Activated CD8-positive, alpha-beta memory T cell treated with anti-CD3 and anti-CD28 coated beads, Interleukin-2, amount 10 ng/mL, durations not matched to agents 7 days and 5 days (primary cell): Measurements from ENCODE around the gene TMPRSS4. TPM values are rescaled to one million over a fixed set of nuclear protein-coding genes. Genes with fewer than 3 reads are reported as not detected.
"Not testable (repeated sequence)": the region's sequence is repeated elsewhere in the genome, so short reads cannot be mapped to it uniquely, and the experiment has no call there.

ENCODE experiments used
- ATAC-seq: fragments of 150-1000 bp; cut with Tn5 transposase; one replicate; pipeline ENCODE4 v1.10.0; 2021; ENCODE audit warnings: moderate library complexity
- CTCF ChIA-PET: fragments of 350-600 bp; sonication (Branson Sonifier 250); formaldehyde crosslinking; loops from one replicate; lab custom pipeline; 2021; ENCODE audit warnings: antibody characterized with exemption; lab: Charles Lee
- DNase-seq: peaks from one replicate; pipeline ENCODE4 v3.0.0-alpha.2; 2020
- H3K27ac Mint-ChIP-seq: one replicate; pipeline ENCODE4 v1.8.0; 2021; ENCODE audit warnings: mild to moderate bottlenecking, mixed read lengths
- H3K27me3 Mint-ChIP-seq: one replicate; pipeline ENCODE4 v1.8.0; 2021; ENCODE audit warnings: mixed read lengths
- H3K36me3 Mint-ChIP-seq: one replicate; pipeline ENCODE4 v1.8.0; 2021; ENCODE audit warnings: mild to moderate bottlenecking, mixed read lengths
- H3K4me1 Mint-ChIP-seq: one replicate; pipeline ENCODE4 v1.8.0; 2021; ENCODE audit warnings: mixed read lengths
- H3K4me3 Mint-ChIP-seq: one replicate; pipeline ENCODE4 v1.8.0; 2021; ENCODE audit warnings: mild to moderate bottlenecking, moderate library complexity, mixed read lengths
- H3K9me3 Mint-ChIP-seq: one replicate; pipeline ENCODE4 v1.8.0; 2022; ENCODE audit warnings: low read depth, mixed read lengths
- total RNA-seq, 2 experiments: library from RNA; stranded (reverse); gene quantifications; one replicate each; pipeline ENCODE4 v1.2.3, GENCODE V29; 2021

Gene TMPRSS4
- total RNA-seq, 2 experiments from 2014 or later: 0.12 to 0.76 TPM

DNA sequence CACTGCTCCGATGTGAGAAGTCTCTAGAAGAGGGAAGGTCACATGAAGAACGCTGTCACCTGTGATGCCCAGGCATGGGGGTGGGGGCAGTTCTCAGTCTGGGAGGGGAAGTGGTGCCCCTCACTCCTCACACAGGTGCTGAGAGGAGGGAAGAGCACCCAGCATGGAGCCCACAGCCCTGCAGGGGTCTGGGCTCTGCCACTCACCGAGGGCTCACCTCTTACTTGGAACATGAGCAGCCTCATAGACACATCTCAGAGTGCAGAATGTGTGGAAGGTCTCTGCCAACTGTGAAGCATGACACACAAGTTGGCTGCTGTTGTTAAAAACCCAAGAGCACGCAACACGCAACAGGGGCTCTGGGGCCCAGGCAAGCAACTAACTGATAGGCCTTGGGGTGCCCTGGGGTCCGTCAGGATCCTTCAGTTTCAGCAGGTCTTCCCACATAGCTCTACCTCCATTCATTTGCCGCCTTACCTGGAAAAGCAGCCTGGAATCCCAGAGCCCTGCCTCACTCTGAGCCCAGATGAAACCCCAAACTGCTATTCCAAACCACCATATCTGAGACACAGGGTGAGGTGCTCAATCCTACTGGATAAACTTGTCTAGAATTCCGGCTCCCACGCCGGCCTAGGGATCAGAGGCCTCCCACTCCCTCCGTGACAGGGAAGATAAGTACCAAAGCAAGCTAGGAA lies 17.5 kb upstream of the TMPRSS4 start:
- DNase-seq: no peak
- CTCF ChIA-PET: interaction anchor here (1.2 to 12.2 kb wide), 5 partner anchors 36 to 250 kb away, joined by 3 to 346 read pairs (median 6); partner anchors contain the start of gene IL10RA
- ATAC-seq: no peak
- Mint-ChIP-seq H3K4me1 (peaks cover 17% of the 10 kb centered on the region), H3K27me3 (peaks cover 12% of the 10 kb centered on the region), H3K4me3 (no peak overlapping the region), H3K36me3 (no peaks in the 10 kb centered on the region), H3K27ac (no peak overlapping the region), H3K9me3 (no peaks in the 10 kb centered on the region)

GRCh38 chr11:118060081-118060661 lies 16.7 kb upstream of the TMPRSS4 start:
- Mint-ChIP-seq H3K36me3 (no peaks in the 10 kb centered on the region), H3K27ac (no peak overlapping the region), H3K9me3 (no peaks in the 10 kb centered on the region), H3K4me3 (no peak overlapping the region), H3K4me1 (peaks cover 20% of the 10 kb centered on the region), H3K27me3 (peaks cover 12% of the 10 kb centered on the region)
- ATAC-seq: no peak
- no peak for DNase-seq
- CTCF ChIA-PET: interaction anchor here (3.0 to 12.2 kb wide), 2 partner anchors 64 to 113 kb away, joined by 13 to 346 read pairs; partner anchors contain the start of gene IL10RA

DNA sequence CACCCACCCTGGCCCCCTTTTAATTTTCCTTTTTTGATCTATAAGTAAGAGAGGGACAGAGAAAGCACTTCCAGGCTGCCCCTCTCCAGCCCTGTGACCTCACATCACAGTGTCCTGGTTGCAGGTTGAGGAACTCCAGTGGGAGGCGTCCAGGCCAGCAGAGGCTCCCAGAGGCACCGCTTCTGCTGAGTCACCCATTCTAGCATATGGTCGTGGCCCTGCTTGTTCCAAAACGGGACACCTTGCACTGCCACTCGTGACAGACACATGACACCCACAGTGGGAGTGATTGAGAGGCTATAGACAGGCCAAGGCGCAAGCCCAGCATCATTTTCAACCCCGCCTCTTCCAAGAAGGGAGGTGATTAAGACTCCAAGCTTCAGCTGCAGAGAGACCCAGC lies 16.0 kb upstream of the TMPRSS4 start:
- Mint-ChIP-seq H3K4me1 (peaks cover 23% of the 10 kb centered on the region), H3K9me3 (no peaks in the 10 kb centered on the region), H3K27ac (no peak overlapping the region), H3K36me3 (no peaks in the 10 kb centered on the region), H3K27me3 (peaks cover 12% of the 10 kb centered on the region), H3K4me3 (no peak overlapping the region)
- CTCF ChIA-PET: interaction anchor here (2.0 to 12.2 kb wide), 4 partner anchors 8 to 114 kb away, joined by 4 to 346 read pairs (median 10); partner anchors contain the start of gene IL10RA
- ATAC-seq (peak; percentile 36), DNase-seq (no peak)

- H3K36me3 Mint-ChIP-seq: no peaks in the 10 kb centered on the region
- no peaks in the 10 kb centered on the region for H3K9me3 Mint-ChIP-seq
- DNase-seq (no peak), ATAC-seq (no peak)
- no peak overlapping the region for H3K4me3 Mint-ChIP-seq
- peaks cover 11% of the 10 kb centered on the region for H3K27me3 Mint-ChIP-seq
- CTCF ChIA-PET: interaction anchor here (2.0 to 12.2 kb wide), 4 partner anchors 8 to 114 kb away, joined by 4 to 346 read pairs (median 10); partner anchors contain the start of gene IL10RA
- H3K27ac Mint-ChIP-seq: no peak overlapping the region
- H3K4me1 Mint-ChIP-seq: peaks cover 28% of the 10 kb centered on the region
These were observed 15.2 kb upstream of the TMPRSS4 start for GRCh38 chr11:118061586-118062125.

DNA sequence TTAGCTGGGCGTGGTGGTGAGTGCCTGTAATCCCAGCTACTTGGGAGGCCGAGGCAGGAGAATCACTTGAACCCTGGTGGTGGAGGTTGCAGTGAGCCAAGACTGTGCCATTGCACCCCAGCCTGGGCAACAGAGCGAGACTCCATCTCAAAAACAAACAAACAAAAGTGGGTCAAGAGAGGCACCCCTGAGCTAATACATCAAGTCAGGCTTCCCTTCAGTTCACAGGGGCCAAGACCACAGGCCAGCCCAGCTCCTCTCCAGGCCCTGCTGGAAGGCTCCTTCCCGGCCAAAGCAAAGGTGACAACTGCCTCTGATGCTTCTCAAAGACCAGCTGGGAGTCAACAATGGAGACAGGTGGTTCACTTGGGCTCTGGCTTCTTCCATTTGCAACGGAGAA lies 14.7 kb upstream of the TMPRSS4 start:
- CTCF ChIA-PET: interaction anchor here (2.0 to 12.2 kb wide), 4 partner anchors 9 to 115 kb away, joined by 4 to 346 read pairs (median 10); partner anchors contain the start of gene IL10RA
- not testable (repeated sequence) for H3K27me3 Mint-ChIP-seq, DNase-seq, ATAC-seq, H3K9me3 Mint-ChIP-seq, H3K36me3 Mint-ChIP-seq, H3K4me3 Mint-ChIP-seq, H3K27ac Mint-ChIP-seq
- peaks cover 23% of the 10 kb centered on the region for H3K4me1 Mint-ChIP-seq

DNA sequence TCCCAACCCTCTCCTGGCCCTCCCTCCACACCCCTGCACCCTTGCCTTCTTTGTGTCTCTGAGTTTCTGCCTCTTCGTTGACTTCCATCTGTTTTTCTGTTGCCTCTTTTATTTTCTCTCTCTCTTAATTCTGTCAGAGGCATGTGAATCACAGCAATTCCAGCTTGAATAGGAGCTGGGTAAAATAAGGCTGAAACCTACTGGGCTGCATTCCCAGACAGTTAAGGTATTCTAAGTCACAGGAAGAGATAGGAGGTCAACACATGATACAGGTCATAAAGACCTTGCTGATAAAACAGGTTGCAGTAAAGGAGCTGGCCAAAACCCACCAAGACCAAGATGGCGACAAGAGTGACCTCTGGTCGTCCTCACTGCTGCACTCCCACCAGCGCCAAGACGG lies 14.2 kb upstream of the TMPRSS4 start:
- CTCF ChIA-PET: interaction anchor here (2.0 to 3.0 kb wide), 3 partner anchors 9 to 115 kb away, joined by 4 to 13 read pairs (median 7); no protein-coding TSS in a partner anchor
- H3K4me3 Mint-ChIP-seq, H3K9me3 Mint-ChIP-seq, H3K36me3 Mint-ChIP-seq, DNase-seq, H3K27ac Mint-ChIP-seq, H3K27me3 Mint-ChIP-seq, ATAC-seq: not testable (repeated sequence)
- peaks cover 21% of the 10 kb centered on the region for H3K4me1 Mint-ChIP-seq

GRCh38 chr11:118064956-118065355 lies 11.9 kb upstream of the TMPRSS4 start:
- H3K9me3 Mint-ChIP-seq: no peaks in the 10 kb centered on the region
- no peak overlapping the region for H3K27ac Mint-ChIP-seq
- ATAC-seq (no peak), DNase-seq (no peak)
- H3K4me1 Mint-ChIP-seq: peaks cover 14% of the 10 kb centered on the region
- no peaks in the 10 kb centered on the region for H3K27me3 Mint-ChIP-seq
- no peak overlapping the region for H3K4me3 Mint-ChIP-seq
- CTCF ChIA-PET: interaction anchor here (1.2 kb wide), 1 partner anchor 11 kb away, joined by 6 read pairs; no protein-coding TSS in a partner anchor
- no peaks in the 10 kb centered on the region for H3K36me3 Mint-ChIP-seq

DNA sequence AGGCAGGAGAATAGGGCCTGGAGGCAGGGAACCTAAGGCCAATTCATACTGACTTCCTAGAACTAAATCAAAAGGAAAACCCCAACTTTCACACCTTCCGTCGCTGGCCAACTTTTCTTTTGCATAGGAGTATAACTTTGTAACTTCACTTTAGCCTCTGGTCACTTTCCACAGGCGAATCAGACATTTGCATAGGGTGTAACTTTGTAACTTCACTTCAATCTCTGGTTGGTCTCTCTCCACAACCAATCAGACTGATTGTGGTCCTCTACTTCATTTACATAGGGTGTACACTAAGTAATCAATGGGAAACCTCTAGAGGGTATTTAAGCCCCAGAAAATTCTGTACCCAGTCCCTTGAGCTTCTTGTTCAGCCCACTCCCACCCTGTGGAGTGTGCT lies 11.5 kb upstream of the TMPRSS4 start:
- no peak overlapping the region for H3K27ac Mint-ChIP-seq
- peaks cover 14% of the 10 kb centered on the region for H3K4me1 Mint-ChIP-seq
- no peaks in the 10 kb centered on the region for H3K36me3 Mint-ChIP-seq
- ATAC-seq (no peak), DNase-seq (no peak)
- no peaks in the 10 kb centered on the region for H3K9me3 Mint-ChIP-seq
- H3K27me3 Mint-ChIP-seq: peaks cover under 1% of the 10 kb centered on the region
- no peak overlapping the region for H3K4me3 Mint-ChIP-seq
- CTCF ChIA-PET: interaction anchor here (1.2 kb wide), 1 partner anchor 12 kb away, joined by 6 read pairs; no protein-coding TSS in a partner anchor

- H3K27ac Mint-ChIP-seq: no peak overlapping the region
- CTCF ChIA-PET: no interaction called here
- DNase-seq: no peak
- no peaks in the 10 kb centered on the region for H3K9me3 Mint-ChIP-seq
- no peak overlapping the region for H3K4me3 Mint-ChIP-seq
- peaks cover 5% of the 10 kb centered on the region for H3K27me3 Mint-ChIP-seq
- H3K4me1 Mint-ChIP-seq: peaks cover 14% of the 10 kb centered on the region
- H3K36me3 Mint-ChIP-seq: no peaks in the 10 kb centered on the region
- no peak for ATAC-seq
These were observed 9.9 kb upstream of the TMPRSS4 start for GRCh38 chr11:118067006-118067405.

DNA sequence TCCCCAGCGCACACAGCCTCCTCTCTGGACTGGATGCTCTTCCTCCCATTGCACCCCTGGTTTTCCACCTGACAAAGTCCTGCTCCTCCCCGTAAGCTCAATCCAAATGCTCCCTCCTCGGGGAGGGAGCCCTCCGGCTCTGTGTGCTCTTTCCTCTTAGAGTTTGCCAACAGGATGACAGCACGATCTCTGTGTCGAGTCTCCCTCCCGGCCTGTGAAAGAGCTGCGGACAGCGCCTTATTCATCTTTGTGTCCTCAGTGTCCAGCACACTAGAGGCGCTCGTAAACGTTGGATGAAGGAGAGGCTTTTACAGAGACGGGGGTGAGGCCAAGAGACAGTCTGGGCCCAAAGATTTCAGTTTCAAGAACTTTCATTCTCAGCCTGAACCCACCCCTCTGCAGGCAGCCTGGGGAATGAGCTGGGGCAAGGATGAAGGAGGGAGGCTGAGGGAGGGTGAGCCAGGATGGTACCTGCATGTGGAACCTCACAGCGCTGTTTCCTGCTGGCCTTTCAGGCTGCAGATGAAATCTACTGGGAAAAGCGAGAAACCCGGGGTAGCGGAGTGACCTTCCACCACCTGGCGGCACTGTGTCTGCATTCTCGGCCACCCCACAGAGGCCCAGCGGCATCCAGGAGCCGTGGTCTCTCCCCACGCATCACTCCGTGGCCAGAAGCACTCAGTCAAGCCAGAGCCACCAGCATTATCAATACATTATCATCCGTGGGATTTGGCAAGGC lies 8.5 kb upstream of the TMPRSS4 start:
- Mint-ChIP-seq H3K36me3 (no peaks in the 10 kb centered on the region), H3K27me3 (peaks cover 6% of the 10 kb centered on the region), H3K9me3 (no peaks in the 10 kb centered on the region), H3K4me1 (peaks cover 14% of the 10 kb centered on the region), H3K27ac (no peak overlapping the region), H3K4me3 (no peak overlapping the region)
- CTCF ChIA-PET: no interaction called here
- DNase-seq: no peak
- ATAC-seq: no peak

DNA sequence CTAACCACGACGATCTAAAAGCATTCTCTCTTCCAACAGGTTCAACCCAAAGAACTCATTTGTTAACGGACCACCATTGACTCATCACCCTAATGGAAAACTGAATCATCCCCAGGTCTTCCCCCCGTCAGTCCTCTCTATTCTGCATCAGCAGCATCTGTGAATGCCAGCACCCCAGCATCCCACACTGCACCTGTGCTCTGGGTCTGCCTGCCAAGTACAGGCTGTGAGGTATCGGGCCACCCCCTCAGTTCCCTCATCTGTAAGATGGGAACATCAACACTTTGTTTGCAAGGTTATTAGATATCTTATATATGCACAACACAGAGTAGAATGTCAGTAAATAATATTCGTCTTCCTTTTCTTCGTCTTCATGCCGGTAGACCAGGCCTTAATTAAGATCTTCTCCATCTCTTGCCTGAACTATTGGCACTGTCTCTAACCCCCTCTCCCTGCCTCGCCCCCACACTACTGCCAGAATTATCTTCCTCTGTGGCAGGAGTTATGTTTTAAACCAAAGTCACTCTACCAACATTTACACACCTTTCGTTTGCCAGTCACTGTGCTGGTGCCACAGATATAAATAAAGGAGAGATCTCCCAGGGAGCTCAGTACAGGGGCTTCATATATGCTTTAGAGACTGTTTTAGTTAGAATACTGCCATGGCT lies 7.8 kb upstream of the TMPRSS4 start:
- Mint-ChIP-seq H3K4me3 (no peak overlapping the region), H3K27me3 (peaks cover 9% of the 10 kb centered on the region), H3K9me3 (no peaks in the 10 kb centered on the region), H3K27ac (no peak overlapping the region), H3K36me3 (no peaks in the 10 kb centered on the region), H3K4me1 (peaks cover 14% of the 10 kb centered on the region)
- DNase-seq: no peak
- no peak for ATAC-seq
- CTCF ChIA-PET: interaction anchor here (0.6 kb wide), 1 partner anchor 8 kb away, joined by 3 read pairs; no protein-coding TSS in a partner anchor

GRCh38 chr11:118071416-118072030 lies 5.4 kb upstream of the TMPRSS4 start:
- H3K4me1 Mint-ChIP-seq: peaks cover 6% of the 10 kb centered on the region
- ATAC-seq (no peak), DNase-seq (no peak)
- no peak overlapping the region for H3K27ac Mint-ChIP-seq
- CTCF ChIA-PET: interaction anchor here (0.7 to 3.8 kb wide), 4 partner anchors 18 to 248 kb away, joined by 3 to 19 read pairs (median 4); no protein-coding TSS in a partner anchor
- H3K36me3 Mint-ChIP-seq: no peaks in the 10 kb centered on the region
- H3K4me3 Mint-ChIP-seq: no peak overlapping the region
- peaks cover 10% of the 10 kb centered on the region for H3K27me3 Mint-ChIP-seq
- no peaks in the 10 kb centered on the region for H3K9me3 Mint-ChIP-seq
